Stomach (tissue), 4 donors: ENCODE results near the gene TMBIM4.

ENCODE experiments used
- POLR2A ChIP-seq, 4 donors: fragments of 450-650 bp; IDR thresholded peaks; one replicate each; pipeline ENCODE4 v1.6.1; 2016; ENCODE audit warnings: antibody characterized with exemption in 4 of 4, control low read depth in 2 of 4, mild to moderate bottlenecking in 1 of 4, moderate library complexity in 1 of 4
- POLR2AphosphoS5 ChIP-seq, 3 donors: sonication (generic); formaldehyde crosslinking; IDR thresholded peaks; one replicate each; pipeline ENCODE4 v1.6.1; 2016; ENCODE audit warnings: antibody characterized with exemption in 3 of 3

- no peak for TF ChIP-seq POLR2AphosphoS5 (IDR thresholded peaks at IDR 0.05)
- TF ChIP-seq POLR2A (IDR thresholded peaks at IDR 0.05), result no peak
Measured at GRCh38 chr12:66203820-66204219, 34.0 kb upstream of the TMBIM4 start.
